Activated CD8-positive, alpha-beta memory T cell treated with anti-CD3 and anti-CD28 coated beads, Interleukin-2, amount 50 U/mL, for 24 hours (primary cell): ENCODE results near the gene EMP2.
"Not testable (repeated sequence)": the region's sequence is repeated elsewhere in the genome, so short reads cannot be mapped to it uniquely, and the experiment has no call there.

Experiments
- DNase-seq: peaks from one replicate; pipeline ENCODE4 v3.0.0-alpha.2; 2020; ENCODE audit errors: extremely low read depth

EMP2 gene, protein sequence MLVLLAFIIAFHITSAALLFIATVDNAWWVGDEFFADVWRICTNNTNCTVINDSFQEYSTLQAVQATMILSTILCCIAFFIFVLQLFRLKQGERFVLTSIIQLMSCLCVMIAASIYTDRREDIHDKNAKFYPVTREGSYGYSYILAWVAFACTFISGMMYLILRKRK

DNA sequence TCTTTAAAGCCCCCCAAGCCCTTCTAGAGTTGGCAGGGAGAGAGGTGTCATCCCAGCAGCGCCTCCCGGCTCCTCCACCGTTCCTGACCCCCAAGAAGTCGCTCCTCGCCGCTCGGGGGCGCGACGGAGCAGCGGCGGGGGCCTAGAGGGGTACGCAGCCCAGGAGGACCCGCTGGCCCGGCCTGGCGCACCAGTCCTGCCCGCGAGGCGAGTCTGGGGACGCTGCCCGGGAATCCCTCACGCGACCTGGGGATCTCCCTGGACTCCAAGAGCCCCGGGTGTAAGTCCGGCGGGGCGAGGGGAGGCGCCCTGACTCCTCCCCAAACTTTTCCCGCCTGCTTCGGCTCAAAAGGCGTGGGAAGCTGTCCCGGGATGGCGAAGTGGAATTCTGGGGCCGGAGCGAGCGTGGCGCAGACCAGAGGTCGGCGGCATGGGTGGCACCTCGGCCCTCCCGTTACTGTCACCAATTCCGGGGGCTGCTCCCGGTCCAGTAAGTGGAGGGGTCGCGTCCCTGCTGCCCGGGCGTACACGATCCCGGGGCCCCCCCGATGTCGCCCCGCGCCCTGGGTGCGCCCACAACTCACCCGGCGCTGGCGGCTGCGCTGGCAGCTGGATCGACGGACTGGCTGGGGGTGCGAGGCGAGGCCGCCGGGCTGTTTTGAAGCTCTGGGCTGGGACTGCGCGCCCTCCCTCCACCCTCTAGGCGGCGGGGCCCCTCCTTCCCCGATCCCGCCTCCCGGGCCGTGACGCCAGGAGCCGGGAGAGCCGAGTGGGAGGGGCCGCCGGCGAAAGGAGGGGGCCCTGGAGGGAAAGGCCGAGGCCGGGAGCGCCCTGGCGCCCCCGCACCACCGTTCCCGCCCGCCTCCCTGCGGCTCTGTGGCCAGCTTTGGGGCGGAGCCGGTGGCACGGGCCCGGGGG, at the start of gene EMP2:
EMP2 (minus strand) TSS at position 634 of the 918 bp plus-strand sequence. CDS start 32,981 bp downstream, outside the sequence.
- no peak for DNase-seq

DNA sequence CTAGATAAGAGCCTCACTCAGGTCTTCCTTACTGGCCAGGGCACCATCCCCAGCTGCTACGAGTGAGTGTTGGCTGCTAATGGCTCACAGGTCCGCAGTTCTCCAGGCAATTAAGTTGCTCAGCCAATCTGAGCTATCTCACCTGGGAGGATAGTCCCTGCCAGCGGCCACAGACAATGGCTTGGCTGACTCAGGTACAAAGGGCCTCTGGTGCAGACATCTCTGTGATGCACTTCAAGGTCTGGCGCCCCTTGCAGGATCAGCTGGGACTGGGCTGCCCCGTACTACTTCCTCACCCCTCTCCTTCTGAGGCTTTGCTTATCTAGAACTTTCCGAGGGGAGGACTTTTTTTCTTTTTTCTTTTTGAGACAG, 49.2 kb upstream of the EMP2 start:
- DNase-seq: no peak

DNA sequence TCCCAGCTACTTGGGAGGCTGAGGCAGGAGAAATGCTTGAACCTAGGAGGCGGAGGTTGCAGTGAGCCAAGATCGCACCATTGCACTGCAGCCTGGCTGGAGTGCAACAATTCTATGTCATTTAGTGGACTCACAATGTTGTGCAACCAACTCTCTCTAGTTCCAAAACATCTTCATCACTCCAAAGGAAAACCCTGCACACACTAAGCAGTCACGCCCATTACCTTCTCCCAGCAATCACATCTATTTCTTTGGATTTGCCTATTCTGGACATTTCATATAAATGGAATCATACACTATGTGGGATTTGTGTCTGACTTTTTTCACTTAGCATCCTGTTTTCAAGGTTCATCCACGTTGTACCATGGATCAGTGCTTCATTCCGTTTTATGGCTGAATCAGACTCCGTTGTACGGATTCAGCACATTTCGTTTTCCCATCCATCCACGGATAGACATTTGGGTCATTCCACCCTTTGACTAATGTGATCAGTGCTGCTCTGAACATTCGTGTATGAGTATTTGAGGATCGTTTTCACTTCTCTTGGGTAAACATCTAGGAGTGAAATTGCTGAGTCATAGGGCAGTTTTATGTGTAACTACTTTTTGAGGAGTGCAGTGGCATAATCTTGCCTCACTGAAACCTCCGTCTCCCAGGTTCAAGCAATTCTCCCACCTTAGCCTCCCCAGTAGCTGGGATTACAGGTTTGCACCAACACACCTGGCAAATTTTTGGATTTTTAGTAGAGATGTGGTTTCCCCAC, 45.4 kb upstream of the EMP2 start:
- no peak for DNase-seq

DNA sequence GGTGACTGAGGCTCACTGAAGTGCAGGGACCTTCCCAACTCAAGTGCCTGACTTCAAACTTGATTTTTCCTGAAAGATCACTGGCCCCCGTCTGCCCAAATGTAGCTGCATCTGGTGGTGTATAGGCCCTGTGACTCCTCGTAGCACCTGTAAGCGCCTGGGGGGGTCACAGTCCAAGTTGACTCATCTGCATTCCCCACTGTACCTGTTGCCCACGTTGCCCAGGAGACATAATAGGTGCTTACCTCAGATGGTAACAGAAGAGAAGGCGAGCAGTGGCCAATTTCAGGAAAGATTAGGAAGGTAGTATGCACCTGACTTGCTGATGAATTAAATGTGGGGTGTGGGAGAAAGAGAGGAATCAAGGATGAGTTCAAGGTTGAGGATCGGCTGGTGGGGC, 44.1 kb upstream of the EMP2 start:
- DNase-seq: no peak

DNA sequence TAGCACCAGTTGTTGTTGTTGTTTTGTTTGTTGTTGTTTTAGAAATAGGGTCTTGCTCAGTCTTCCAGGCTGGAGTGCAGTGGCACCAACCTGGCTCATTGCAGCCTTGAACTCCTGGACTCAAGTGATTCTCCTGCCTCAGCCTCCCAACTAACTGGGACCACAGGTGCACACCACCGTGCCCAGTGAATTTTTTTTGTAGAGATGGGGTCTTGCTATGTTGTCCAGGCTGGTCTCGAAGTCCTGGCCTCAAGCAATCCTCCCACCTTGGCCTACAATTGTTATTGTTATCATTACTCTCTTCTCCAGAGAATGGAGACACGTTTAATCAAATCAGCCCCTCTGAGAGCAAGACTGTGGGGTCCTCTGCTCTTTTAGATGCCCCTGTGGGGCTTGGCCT, 42.7 kb upstream of the EMP2 start:
- no peak for DNase-seq

DNA sequence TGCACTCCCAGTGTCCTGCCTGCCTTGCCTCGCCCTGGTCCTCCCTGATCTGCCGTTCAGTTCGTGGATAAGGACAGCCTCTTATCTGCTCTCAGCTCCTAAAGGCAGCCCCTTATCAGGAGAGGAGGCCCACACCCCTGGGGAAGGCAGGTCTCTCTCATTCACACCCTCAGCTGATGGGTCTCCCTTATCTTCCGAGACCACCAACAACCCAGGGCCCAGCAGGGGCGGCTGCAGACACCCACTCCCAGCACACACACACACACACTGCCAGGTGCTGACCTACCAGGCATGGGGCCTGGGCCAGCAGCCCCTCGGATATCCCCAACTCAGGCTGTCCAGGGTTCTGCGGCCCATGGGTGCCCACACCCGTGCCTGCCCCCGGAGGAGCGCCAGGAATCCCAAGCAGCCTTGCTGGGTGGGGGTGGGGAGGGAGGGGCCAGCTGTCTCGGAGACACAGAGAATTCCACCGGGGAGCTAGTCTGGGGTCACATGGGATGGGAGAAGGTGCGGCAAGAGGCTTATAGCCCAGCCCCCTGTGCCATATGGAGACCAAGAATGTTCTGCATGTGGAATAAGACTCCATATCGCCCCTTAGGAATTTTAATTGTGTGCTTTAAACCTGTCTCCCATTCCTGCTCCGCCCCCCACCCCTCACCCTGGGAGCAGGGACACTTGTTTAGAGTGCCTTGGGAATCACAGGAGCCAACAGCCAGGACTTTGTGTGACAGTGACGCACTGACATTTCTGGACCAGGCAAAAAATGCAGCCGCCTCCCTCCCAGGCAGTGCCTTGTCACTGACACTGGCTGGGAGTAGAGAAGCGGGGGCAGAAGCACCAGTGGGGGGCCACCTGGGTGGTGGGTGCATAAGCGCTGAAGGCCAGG, 41.9 kb upstream of the EMP2 start:
- DNase-seq: no peak

DNA sequence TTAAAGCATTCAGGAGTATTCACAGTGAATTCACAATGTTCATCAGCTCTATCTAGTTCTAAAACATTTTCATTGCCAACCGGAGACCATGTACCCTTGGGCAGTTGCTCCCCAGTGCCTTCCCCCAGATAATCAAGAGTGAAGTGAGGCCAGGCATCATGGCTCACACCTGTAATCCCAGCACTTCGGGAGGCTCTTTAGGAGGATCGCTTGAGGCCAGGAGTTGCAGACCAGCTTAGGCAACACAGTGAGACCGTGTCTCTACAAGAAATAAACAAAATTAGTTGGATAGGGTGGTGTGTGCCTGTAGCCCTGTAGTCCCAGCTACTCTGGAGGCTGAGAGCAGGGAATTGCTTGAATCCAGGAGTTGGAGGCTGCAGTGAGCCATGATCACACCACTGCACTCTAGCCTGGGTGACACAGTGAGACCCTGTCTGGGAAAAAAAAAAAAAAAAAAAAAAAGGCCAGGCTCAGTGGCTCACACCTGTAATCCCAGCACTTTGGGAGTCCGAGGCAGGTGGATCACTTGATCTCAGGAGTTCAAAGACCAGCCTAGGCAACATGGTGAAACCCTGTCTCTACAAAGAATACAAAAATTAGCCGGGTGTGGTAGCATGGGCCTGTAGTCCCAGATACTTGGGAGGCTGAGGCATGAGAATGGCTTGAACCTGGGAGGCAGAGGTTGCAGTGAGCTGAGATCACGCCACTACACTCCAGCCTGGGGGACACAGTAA, 41.0 kb upstream of the EMP2 start:
- not testable (repeated sequence) for DNase-seq

DNA sequence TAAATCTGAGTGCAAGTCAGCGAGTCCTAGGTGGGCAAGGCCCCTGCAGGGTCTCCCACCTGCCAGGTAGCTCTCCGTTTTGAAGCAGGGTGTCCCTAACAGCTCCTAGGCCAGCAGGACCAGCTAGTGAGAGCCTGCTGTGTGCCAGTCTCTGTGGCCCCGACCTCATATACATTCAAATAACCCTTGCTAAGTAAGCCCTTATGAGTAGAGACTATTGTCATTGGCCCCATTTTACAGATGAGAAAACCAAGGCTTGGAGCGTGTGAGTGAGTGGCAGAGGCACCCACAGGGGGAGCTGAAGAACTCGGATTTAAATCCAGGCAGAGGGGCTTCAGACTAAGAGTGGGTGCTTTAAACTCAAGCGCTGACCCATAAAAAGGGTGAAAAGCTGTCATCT, 39.7 kb upstream of the EMP2 start:
- DNase-seq: no peak

DNA sequence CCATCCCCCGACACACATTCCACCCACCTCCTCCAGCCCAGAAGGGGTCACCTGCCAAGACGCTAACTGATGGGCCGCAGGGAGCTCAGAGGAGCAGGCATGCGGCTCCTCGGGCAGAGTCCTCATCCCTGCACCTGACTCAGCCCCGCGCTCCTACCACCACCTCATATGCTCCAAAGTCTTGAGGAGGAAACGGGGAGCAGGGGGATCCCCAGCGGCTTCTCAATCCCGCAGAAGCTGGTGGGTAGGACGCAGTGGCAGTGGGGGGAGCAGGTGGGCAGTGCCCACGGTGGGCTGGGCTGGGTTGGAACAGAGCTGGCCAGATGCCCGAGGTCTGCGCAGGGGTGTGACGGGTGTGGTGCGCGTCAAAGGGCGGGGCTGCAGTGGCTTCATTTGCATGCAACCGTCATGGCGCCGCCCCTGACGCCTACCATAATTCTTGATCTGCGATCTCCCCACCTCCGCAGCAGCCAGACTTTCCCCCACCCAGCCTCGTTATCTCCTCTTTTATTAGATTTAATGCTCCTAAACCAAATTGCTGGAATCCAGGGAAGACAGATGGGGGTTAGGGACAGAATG, 39.0 kb upstream of the EMP2 start:
- no peak for DNase-seq

DNA sequence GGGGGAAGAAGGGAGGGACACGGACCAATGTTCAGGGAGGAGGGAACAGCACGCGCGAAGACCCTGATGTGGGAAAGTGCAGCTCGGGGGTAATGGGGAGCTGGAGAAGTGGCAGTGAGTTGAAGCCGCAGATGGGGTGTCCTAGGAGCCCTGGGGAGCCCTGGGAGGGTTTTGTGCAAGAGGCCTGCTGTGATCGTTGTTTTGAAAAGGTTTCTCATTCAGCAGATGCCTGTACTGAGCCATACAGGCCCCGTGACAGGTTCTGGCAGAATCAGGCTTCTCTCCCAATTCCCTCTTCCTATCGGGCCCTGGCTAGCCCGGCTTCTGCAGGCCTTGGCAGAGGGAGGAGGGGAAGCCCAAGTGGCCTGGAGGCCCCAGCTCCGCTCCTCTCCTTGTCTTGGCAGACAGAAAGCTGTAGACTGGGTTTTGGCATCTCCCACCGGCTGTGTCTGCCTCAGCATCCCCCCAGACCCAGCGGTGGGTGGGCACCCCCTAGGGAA, 38.4 kb upstream of the EMP2 start:
- DNase-seq: no peak

DNA sequence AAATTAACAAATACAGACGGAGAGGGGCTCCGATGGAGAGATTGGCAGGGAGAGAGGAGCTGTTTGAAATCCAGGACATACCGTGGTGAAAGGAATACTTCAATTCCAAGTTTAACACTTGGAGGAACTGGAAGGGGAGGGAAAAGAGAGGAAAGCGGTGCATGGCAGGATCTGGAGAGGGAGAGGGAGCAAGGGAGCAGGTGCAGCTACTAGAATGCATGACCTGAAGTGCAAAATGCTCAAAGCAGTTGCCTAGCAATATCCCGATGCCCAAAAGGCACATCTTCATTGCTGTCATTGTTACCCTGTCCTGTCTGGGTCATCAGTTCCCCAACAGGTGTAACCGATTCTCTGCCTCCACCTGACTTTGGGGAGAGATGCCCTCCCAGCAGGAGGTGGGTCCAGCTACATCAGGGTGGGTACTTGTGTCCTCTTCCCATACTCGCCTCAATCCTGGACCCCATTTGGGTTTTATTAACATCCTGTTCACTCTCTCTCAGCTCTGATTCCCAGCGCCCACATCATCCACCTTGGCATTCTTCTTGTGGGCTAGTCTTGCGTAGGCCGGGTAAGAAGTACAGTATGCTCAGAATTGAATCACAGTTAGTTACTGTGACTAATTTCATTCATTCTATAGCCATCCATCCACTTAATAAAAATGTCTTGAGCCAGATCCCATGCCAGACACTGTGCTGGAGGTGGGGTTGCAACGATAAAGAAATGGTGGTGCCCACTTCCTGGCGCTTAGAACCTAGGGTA, 37.4 kb upstream of the EMP2 start:
- DNase-seq: no peak

DNA sequence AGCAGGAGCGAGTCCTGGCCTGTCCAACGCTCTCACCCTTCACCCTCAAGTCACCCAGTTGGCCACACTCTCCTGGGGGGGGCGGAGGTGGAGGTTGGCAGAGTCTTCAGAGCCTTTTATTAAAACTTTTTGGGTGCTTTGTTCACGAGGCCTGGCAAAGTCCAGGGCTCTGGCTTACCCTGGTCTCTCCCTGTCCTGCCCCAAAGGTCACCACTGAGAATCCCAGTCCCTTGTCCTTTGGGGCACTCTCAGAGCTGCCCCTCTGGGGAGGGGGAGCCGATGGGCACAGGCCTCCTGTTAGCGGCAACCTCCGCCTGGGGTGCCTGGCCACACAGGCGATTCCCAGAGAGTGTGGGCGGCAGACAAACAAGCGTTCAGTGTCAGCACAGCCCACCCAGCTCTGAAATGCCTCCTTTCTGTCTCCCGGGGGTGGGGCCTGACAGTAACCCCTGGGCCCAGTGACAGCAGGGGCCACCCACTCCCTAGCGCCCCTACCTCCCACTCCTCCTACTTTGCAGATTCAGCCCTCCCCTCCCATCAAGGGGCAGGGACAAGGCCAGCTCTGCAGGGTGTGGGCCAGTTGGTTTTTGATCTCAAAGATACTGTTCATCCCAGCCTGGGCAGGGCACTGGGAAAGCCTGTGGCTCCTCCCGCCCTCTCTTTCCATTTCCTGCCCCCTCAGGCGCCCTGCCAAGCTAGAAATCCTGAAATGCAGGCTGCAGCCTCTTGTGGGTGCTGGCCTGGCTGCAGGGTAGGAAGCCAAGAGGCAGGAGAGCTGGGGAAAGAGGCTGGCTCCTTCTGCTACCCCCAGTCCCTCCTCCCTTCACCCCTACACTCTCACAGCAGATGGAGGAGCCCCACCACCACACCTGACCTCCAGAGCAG, 36.6 kb upstream of the EMP2 start:
- no peak for DNase-seq

DNA sequence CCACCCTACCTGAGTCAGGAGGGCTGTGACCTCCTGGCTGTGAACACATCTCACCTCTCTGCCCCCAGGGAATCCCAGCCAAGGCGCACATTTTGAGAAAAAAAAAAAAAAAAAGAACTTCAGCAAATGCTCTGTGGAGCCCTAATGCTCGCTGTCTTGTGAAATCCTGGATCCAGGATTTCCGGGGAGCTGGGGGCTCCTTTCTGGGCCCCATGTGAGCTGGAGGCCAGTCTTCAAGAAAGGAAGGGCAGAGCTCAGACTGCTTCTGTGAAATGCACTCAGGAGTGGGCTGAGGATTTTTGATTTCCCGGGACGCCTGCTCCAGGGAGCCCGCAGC, 36.0 kb upstream of the EMP2 start:
- DNase-seq: no peak

DNA sequence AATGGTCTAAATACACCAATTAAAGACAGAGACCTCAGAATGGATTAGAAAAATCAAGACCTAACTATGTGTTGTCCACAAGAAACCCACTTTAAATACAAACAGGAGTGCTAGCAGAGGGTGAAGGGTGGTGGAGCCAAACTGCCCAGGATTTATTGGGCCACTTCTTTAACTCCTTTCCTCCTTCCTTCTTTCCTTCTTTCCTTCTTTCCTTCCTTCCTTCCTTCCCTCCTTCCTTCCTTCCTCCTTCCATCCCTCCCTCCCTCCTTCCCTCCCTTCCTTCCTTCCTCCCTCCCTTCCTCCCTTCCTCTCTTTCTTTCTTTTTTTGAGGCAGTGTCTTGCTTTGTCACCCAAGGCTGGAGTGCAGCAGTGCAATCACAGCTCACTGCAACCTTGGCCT, 34.3 kb upstream of the EMP2 start:
- DNase-seq: no peak

DNA sequence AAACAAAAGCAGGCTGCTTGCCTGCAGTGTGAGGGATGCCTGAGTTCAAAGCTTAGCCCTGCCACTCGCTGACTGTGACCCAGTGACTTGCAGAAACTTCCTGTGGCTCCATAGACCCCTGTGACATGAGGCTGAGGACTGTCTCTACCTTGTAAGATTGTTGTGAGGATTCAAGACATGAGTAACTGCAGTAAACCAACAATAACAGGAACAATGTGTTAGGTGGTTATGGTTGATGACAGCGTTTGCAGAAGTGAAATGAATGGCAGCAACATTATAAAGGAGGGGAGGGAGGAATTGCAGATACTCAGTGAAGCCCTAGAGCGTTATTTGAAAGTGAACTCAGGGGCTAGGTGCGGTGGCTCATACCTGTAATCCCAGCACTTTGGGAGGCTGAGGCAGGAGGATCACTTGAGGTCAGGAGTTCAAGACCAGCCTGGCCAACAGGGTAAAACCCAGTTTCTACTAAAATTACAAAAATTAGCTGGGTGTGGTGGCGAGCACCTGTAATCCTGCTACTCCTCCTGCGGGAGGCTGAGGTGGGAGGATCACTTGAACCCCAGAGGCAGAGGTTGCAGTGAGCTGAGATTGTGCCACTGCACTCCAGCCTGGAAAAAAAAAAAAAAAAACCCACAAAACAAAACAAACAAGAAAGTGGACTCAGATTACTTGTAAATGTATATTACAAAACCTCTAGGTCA, 33.5 kb upstream of the EMP2 start:
- DNase-seq: no peak

DNA sequence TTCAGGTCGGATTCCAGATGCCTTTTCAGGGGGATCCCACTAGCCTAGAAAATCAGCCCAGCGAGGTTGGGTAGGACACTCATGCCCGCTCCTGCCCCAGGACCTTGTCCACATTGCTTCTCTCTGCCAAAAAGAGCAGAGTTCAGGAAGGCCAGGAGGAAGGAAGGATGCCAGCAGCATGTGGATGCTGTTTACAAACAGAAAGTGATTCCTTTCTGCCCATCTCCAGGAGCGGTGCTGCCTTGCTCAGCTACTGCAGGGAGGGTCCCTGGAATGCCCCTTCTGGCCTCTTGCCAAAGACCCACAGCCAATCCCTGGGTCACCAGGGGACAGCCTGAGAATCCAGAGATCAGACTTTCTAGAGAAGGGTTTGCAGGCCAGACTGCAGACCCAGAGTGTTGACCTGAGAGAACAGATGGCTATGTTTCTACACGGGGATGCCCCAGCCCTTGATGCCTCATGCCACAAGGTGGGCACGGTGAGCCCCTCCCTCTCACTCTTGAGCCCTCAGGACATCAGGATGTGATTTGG, 32.3 kb upstream of the EMP2 start:
- no peak for DNase-seq

DNA sequence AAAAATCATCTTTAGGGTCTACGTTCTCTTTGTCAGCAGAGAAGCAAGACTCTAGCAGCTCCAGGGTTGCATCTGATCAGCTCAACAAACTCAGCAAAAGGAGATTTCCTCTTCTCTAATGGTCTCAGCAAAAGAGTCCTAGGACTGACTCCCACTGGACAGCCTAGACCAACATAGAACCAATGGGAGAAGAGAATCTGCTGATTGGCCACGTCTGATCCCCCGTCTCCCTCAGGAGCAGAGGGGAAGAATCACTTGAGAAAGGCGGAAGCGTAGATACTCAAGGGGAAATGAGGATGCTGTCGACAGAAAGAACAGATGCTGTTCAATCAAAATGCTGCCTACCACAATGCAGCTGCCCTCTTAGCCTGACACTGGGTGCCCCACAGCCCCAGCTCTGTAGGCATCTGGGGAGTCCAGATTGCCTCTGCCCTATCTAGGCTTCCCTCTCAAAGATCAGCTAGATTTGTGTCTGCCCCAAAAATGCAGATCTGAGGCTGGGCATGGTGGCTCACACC, 31.5 kb upstream of the EMP2 start:
- no peak for DNase-seq
